ENCODE results near the gene GALNT3. TPM values are rescaled to one million over a fixed set of nuclear protein-coding genes. Genes with fewer than 3 reads are reported as not detected.

The GALNT3 gene
- total and polyA plus RNA-seq, 2 of the 8 experiments (the other 6 are each of a cell fraction or from before 2014, with no cell fraction given): 3.4 to 23.6 TPM

GRCh38 chr2:165833156-165833555, 39.1 kb upstream of the GALNT3 start:
- no peak overlapping the region for H3K9ac ChIP-seq (replicated peaks in 1 of 4; ENCODE audit: extremely low read depth in 1 of 4, low read depth in 3 of 4, low read length in 3 of 4)
- H3K23me2 ChIP-seq (ENCODE audit: low read depth, low read length): no peaks in the 10 kb centered on the region
- FAIRE-seq (no peak), DNase-seq (ENCODE audit: low read depth in 1 of 2, low spot score in 2 of 2) (no peak)
- no peaks in the 10 kb centered on the region for H4K20me1 ChIP-seq (replicated peaks in 1 of 2; ENCODE audit: control insufficient read depth in 1 of 2, insufficient read depth in 2 of 2, low read length in 2 of 2)
- no peak overlapping the region for H3K27ac ChIP-seq (ENCODE audit: low read depth, low read length)
- no peak overlapping the region for H4K91ac ChIP-seq (replicated peaks; ENCODE audit: insufficient read length, low read length)
- H3K9me3 ChIP-seq (ENCODE audit: insufficient read depth in 2 of 2, low read depth in 1 of 2, low read length in 1 of 2): no peaks in the 10 kb centered on the region
- H3K56ac ChIP-seq (replicated peaks; ENCODE audit: insufficient read length, low read depth, low read length): no peak overlapping the region
- H2BK5ac ChIP-seq (ENCODE audit: low read depth, low read length): no peak overlapping the region
- H3K14ac ChIP-seq (ENCODE audit: insufficient read length): no peak overlapping the region
- no peaks in the 10 kb centered on the region for H3K79me2 ChIP-seq (ENCODE audit: control insufficient read depth in 1 of 2, insufficient read depth in 2 of 2, low read length in 2 of 2)
- no peaks in the 10 kb centered on the region for H3K36me3 ChIP-seq (ENCODE audit: control insufficient read depth in 2 of 4, insufficient read depth in 4 of 4, low read length in 3 of 4)
- ChIA-PET CTCF (ENCODE audit: partially characterized antibody) (no interaction called here), POLR2A (ENCODE audit: partially characterized antibody) (no interaction called here)
- no peak overlapping the region for H4K5ac ChIP-seq (ENCODE audit: insufficient read length, low read depth, low read length)
- no peak overlapping the region for H4K8ac ChIP-seq (ENCODE audit: extremely low read depth, insufficient read depth, low read length)
- H3K4me2 ChIP-seq (ENCODE audit: insufficient read depth in 1 of 2, low read depth in 2 of 2, low read length in 2 of 2): no peak overlapping the region
- no peak overlapping the region for H3K23ac ChIP-seq (ENCODE audit: insufficient read length)
- no peak overlapping the region for H2AK5ac ChIP-seq (ENCODE audit: low read depth, low read length)
- no peak overlapping the region for H2BK15ac ChIP-seq (ENCODE audit: low read length)
- H2BK12ac ChIP-seq (ENCODE audit: low read depth, low read length): no peak overlapping the region
- peaks cover 0 to 1% (median 0%) of the 10 kb centered on the region in 4 experiments; a peak in 1 of 7 replicates for H3K27me3 ChIP-seq (replicated peaks in 1 of 4; ENCODE audit: control insufficient read depth in 3 of 4, extremely low read depth in 1 of 4, insufficient read depth in 3 of 4, low read length in 3 of 4)
- no peak overlapping the region for H3K4ac ChIP-seq (replicated peaks; ENCODE audit: insufficient read length, low read depth, low read length)
- H3K4me3 ChIP-seq (ENCODE audit: extremely low read depth in 1 of 4, insufficient read depth in 2 of 4, low read depth in 3 of 4, low read length in 4 of 4): no peak overlapping the region
- no peak overlapping the region for H3K18ac ChIP-seq (ENCODE audit: extremely low read depth, low read length)
- no peak overlapping the region for H2BK20ac ChIP-seq (ENCODE audit: low read length)
- 91% methylated on average over 4 of the region's 4 CpGs; no CpG with 5 or more reads in 1 of the 2 experiments for whole genome bisulfite sequencing, 2 experiments (ENCODE audit: extremely low coverage in 1 of 2, insufficient coverage in 1 of 2, insufficient read length in 1 of 2, insufficient replicate concordance in 2 of 2, low coverage in 1 of 2, low lambda C conversion rate in 2 of 2, missing lambda C conversion rate in 1 of 2)
- peaks cover 0 to 2% (median 0%) of the 10 kb centered on the region in 4 experiments; a peak in 1 of 7 replicates for H3K4me1 ChIP-seq (replicated peaks in 1 of 4; ENCODE audit: control insufficient read depth in 3 of 4, insufficient read depth in 4 of 4, low read length in 3 of 4)
- no peak overlapping the region for H2AFZ ChIP-seq (ENCODE audit: low read length)
- H3K79me1 ChIP-seq (ENCODE audit: low read depth, low read length): no peaks in the 10 kb centered on the region
- no peak overlapping the region for H2BK120ac ChIP-seq (replicated peaks; ENCODE audit: low read depth, low read length)
- TF ChIP-seq PHF8 (conservative IDR thresholded peaks at IDR 0.05; ENCODE audit: low read depth, low read length) (no peak), EP300 (IDR thresholded peaks at IDR 0.05; ENCODE audit: borderline replicate concordance in 1 of 2, low read depth in 2 of 2, low read length in 2 of 2) (no peak), CBX8 (IDR thresholded peaks at IDR 0.05; ENCODE audit: borderline replicate concordance, low read depth, low read length) (no peak), USF2 (IDR thresholded peaks at IDR 0.05; ENCODE audit: low read length) (no peak), JUN (IDR thresholded peaks at IDR 0.05; ENCODE audit: low read depth, low read length) (no peak), SRF (IDR thresholded peaks at IDR 0.05; ENCODE audit: low read depth, low read length) (no peak), RXRA (IDR thresholded peaks at IDR 0.05; ENCODE audit: insufficient read depth, low read depth, low read length) (no peak), SP2 (IDR thresholded peaks at IDR 0.05; ENCODE audit: low read length) (no peak), TEAD4 (IDR thresholded peaks at IDR 0.05; ENCODE audit: low read depth, low read length) (no peak)
